Measurements from ENCODE around the gene FAM107A. TPM values are rescaled to one million over a fixed set of nuclear protein-coding genes. Genes with fewer than 3 reads are reported as not detected.

FAM107A gene
- total RNA-seq, 1 experiment from 2014 or later: 0.02 TPM

- peak; percentile 66 for DNase-seq (ENCODE audit: low read depth)
Observed at GRCh38 chr3:58520403-58521335, 56.5 kb downstream of the FAM107A start.

GRCh38 chr3:58519668-58520402 is 57.4 kb downstream of the FAM107A start:
- no peak for DNase-seq (ENCODE audit: low read depth)

- no peak for DNase-seq (ENCODE audit: low read depth)
Observed at GRCh38 chr3:58518291-58518789, 58.9 kb downstream of the FAM107A start.

- no peak for DNase-seq (ENCODE audit: low read depth)
Observed at GRCh38 chr3:58514405-58514804, 62.8 kb downstream of the FAM107A start.

Other genes starting within 250 kb of the FAM107A start
- 19.6 and 23.3 TPM in 2 replicates for gene PXK, start 244.5 kb downstream of the FAM107A start, total RNA-seq (2014; rRNA removed; shearing (Covaris generic))
- gene PDHB, start 143.6 kb downstream of the FAM107A start, total RNA-seq (2014; rRNA removed; shearing (Covaris generic)): 78.8 and 81.6 TPM in 2 replicates
- 5.8 and 10.2 TPM in 2 replicates for gene KCTD6, start 85.3 kb downstream of the FAM107A start, total RNA-seq (2014; rRNA removed; shearing (Covaris generic))
- 61.4 and 69.8 TPM in 2 replicates for gene ACOX2, start 40.2 kb downstream of the FAM107A start, total RNA-seq (2014; rRNA removed; shearing (Covaris generic))
- gene FAM3D, start 89.4 kb upstream of the FAM107A start, total RNA-seq (2014; rRNA removed; shearing (Covaris generic)): not detected in 2 replicates